AG10803 (cell line): ENCODE measurements around the gene PLXNB3.

Experiments used
- DNase-seq: peaks from one replicate; pipeline ENCODE4 v3.0.0; 2010; ENCODE audit warnings: low read depth
- H3K4me3 ChIP-seq: 2 replicates; pipeline ENCODE4 v1.5.1; 2011; ENCODE audit warnings: mild to moderate bottlenecking, low read length, control low read depth
- TF ChIP-seq, protein P1 (sequence below): conservative IDR thresholded peaks from 2 replicates; pipeline ENCODE4 v1.5.1; 2011; ENCODE audit warnings: mild to moderate bottlenecking, low read length, control low read depth, inconsistent platforms

The PLXNB3 gene

DNA sequence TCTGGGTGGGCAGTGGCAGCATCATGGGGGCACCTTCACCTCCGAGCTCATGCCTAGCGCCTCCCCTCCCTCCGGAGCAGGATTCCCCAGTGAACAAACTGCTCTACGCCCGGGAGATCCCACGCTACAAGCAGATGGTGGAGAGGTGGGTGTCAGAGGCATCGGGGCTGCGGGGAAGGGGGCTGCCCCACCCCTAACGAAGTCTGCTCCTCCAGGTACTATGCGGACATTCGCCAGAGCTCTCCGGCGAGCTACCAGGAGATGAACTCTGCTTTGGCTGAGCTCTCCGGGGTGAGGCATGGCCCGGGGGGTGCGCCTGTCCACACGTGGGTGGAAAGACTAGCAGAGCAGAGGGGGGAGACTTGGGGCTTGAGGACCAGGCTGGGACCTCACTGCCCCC, 14.1 kb downstream of the PLXNB3 start:
- TF ChIP-seq, protein P1, sequence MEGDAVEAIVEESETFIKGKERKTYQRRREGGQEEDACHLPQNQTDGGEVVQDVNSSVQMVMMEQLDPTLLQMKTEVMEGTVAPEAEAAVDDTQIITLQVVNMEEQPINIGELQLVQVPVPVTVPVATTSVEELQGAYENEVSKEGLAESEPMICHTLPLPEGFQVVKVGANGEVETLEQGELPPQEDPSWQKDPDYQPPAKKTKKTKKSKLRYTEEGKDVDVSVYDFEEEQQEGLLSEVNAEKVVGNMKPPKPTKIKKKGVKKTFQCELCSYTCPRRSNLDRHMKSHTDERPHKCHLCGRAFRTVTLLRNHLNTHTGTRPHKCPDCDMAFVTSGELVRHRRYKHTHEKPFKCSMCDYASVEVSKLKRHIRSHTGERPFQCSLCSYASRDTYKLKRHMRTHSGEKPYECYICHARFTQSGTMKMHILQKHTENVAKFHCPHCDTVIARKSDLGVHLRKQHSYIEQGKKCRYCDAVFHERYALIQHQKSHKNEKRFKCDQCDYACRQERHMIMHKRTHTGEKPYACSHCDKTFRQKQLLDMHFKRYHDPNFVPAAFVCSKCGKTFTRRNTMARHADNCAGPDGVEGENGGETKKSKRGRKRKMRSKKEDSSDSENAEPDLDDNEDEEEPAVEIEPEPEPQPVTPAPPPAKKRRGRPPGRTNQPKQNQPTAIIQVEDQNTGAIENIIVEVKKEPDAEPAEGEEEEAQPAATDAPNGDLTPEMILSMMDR, result no peak
- no peak for DNase-seq
- no peak overlapping the region for H3K4me3 ChIP-seq

DNA sequence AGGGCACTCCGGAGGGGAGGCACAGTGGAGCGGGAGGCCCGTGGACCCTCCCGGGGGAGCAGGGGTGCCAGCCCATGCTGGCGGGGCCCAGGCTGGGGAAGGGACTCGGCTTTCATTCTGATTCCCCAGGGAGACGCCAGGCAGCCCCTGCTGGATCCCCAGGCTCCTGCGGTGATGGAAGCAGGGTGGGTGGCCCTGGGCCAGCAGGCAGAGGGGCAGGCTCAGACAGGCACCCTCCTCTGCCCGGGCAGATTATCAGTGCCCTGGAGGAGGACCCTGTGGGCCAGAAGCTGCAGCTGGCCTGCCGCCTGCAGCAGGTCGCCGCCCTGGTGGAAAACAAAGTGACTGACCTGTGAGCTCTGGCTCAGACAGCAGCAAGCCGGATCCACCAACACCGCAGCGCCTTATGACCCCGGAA, 14.6 kb downstream of the PLXNB3 start:
- no peak overlapping the region for H3K4me3 ChIP-seq
- TF ChIP-seq, protein P1, result 0 out of 2 replicates have a peak, but pooled peaks have one; percentile 4
- no peak for DNase-seq

DNA sequence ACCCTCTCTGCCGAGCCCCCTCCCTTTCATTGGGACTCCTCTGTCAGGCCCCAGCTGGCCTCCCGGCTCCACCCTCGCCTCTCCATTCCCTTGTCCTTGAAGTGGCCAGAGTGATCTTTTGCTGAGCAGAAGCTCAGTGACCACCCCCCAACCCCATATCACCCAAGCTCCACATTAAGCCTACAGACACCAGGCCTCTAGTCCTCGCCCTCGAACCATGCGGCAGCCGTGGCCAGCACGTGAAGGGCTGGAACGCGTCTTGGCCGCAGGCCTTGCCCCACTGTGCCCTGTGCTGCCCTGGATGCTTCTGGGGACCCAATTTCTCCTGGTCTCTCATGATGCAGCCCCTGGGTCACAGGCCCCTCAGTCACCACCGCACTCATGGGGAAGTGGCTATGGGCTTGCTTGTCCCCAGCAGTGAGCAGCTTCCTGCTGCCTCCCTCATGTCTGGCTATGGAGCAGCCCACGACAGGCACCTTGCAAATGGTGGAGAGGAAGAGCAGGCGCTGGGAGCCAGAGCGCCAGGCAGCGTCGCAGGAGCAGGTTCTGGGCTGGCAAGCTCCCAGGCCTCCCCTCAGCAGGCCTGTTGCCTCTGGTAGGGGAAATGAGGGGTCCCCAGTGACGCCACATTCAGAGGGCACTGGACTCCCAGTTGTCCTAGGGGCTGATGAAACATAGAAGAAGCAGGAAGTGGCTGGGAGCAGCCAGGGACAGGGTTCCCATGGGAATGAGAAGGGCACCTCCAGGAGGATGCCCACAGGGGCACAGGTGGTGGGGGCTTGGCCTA, 16.0 kb downstream of the PLXNB3 start:
- DNase-seq, result no peak
- TF ChIP-seq, protein P1, result no peak

DNA sequence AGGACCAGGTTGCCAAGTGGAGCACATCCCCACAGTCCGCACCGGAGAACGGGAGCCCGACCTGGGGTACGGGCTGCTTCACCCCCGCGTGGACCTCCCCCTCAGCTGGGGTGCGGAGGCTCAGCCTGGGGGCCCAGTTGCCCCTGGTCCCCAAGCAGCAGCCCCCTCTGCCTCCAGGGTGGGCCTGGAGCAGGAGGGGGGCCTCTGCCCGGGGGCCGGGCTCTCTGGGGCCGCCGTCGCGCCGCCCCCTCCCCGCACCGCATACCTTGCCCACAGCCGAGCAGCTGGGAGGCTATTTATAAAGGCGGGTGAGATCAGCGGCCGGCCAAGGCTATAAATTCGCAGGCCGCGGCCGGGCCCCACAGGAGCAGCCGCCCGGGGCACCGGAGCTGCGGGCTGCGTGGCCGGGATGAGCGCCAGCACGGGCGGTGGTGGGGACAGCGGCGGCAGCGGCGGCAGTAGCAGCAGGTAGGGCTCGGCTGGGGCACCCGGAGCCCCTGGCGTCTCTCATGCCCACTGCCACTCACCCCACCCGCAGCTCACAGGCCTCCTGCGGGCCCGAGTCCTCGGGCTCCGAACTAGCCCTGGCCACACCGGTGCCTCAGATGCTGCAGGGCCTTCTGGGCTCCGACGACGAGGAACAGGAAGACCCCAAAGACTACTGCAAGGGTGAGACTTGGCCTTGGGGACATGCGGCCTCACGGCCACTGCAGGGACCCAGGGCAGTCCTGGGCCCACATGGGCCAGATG, 16.8 kb downstream of the PLXNB3 start, which contains the start of gene SRPK3:
SRPK3 (plus strand) TSS at position 364 of the 750 bp plus-strand sequence; CDS start at position 410, 46 bp downstream.
- H3K4me3 ChIP-seq, result no peak within 1 kb of the TSS
- TF ChIP-seq, protein P1, result no peak
- DNase-seq, result no peak

More for the DNA sequence above, 16.0 kb downstream of the PLXNB3 start:
- no peak overlapping the region for H3K4me3 ChIP-seq

DNA sequence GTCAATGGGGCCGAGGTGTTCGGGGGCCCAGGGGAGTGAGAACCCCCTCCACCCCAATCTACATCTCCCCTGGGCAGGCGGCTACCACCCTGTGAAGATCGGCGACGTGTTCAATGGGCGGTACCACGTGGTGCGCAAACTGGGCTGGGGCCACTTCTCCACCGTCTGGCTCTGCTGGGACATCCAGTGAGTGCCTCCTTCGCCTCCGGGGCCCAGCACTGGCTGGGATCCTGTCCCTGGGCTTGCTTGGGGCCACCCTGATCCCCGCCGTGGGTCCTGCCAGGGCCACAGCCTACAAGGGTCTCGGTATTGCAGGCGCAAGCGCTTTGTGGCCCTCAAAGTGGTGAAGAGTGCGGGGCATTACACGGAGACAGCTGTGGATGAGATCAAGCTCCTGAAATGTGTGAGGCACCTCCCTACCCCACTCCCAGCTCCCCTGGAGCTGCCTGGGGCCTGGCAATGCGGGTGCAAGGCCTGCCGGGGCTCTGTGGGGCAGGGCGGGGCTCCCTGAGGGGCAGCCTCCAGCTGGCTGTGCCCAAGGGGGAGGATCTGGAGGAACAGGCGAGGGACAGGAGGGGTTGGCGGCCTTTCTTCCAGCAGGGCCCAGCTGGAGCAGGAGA, 17.5 kb downstream of the PLXNB3 start:
- no peak for DNase-seq
- no peak overlapping the region for H3K4me3 ChIP-seq
- TF ChIP-seq, protein P1, result no peak

DNA sequence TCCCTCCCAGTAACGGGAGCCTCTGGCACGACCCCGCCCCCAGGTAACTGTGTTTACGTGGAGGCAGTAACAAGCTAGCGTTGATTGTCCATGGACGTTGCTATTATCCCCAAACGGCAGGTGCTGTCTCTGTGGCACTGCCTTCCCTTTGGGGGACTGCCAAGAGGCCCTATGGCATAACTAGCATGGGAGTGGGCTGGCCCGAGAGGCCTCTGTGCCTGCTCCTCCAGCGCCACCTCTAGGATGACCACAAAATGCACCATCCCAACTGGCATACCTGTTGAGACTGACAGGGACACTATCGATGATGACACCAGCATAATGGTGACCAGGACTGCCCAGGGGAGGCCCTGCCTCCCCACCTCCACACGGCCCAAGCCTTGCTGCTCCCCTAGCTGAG, 18.3 kb downstream of the PLXNB3 start:
- TF ChIP-seq, protein P1, result no peak
- H3K4me3 ChIP-seq, result no peak overlapping the region
- DNase-seq, result no peak
